ENCODE measurements around the gene GATAD2B.
"Not testable (repeated sequence)": the region's sequence is repeated elsewhere in the genome, so short reads cannot be mapped to it uniquely, and the experiment has no call there.

The GATAD2B gene

GRCh38 chr1:153888533-153888932 is 34.2 kb downstream of the GATAD2B start:
- DNase-seq (ENCODE audit: low read depth in 2 of 2), result no peak

DNA sequence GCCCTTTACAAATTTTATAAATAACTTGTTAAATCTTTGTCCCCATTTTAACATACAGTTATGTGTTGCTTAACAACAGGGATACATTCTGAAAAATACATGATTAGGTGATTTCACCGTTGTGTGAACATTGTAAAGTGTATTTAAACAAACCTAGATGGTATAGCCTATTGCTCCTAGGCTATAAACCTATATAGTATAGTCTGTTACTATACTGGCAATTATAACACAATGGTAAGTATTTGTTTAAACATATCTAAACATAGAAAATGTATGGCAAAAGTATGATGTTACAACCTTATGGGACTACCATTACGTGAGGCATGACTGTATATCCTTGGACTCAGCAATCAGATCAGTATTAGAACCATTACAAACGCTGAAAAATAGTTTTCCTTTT is 36.6 kb downstream of the GATAD2B start:
- no peak for DNase-seq (ENCODE audit: low read depth in 2 of 2)

DNA sequence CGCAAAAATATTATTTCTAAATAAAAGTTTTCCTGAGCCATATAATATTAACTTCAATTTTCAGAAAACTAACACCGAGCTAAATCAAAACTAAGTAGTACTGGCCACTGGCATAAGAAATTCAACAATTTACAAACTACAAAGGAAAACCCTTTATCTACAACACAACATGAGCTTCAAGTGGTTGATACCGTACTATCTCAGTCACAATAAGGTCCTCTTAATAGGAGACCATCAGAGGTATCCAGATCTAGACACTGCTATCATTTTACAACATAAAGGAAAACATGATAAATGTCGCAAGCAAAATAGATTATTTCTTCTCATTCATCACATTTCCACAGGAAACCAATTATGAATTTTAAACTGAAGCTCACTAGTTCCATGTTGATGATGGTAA is 39.5 kb downstream of the GATAD2B start:
- DNase-seq (ENCODE audit: low read depth in 2 of 2), result no peak

GRCh38 chr1:153882296-153882912 is 40.4 kb downstream of the GATAD2B start:
- DNase-seq (ENCODE audit: low read depth in 2 of 2), result no peak

DNA sequence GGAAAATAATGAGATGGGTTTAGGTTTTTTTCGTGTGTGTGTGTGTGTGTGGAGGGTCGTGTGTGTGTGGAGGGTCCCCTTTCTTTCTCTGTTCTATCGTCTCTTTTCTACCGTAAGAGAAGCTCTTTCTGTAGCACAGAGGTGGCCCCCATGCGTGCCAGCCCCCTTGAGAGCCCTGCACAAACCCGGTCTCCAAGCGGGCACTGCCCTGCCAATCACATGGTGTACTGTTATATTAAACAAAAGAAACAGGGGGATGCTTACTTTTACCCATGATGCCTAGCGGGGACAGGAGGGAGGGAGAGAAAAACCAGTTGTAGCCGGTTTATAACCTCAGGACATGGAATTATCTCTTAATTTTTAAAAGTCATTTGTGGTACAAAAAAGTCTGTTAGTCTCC is 41.0 kb downstream of the GATAD2B start:
- DNase-seq (ENCODE audit: low read depth in 2 of 2), result no peak

- DNase-seq (ENCODE audit: low read depth in 2 of 2), result peak in 1 of 2 donors; percentile 2
Observed at GRCh38 chr1:153880962-153881361, 41.8 kb downstream of the GATAD2B start.

DNA sequence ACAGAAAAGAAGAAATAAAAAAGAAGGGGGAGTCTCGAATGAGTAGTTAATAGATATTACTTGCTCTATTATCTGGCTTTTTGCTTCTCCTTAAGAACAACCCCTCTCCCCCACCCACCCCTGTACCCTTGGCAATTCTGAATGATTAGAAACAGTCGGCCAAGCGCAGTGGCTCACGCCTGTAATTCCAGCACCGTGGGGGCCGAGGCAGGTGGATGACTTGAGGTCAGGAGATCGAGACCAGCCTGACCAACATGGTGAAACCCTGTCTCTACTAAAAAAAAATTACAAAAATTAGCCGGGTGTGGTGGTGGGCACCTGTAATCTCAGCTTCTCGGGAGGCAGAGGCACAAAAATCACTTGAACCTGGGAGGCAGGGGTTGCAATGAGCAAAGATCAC is 42.7 kb downstream of the GATAD2B start:
- no peak for DNase-seq (ENCODE audit: low read depth in 2 of 2)

DNA sequence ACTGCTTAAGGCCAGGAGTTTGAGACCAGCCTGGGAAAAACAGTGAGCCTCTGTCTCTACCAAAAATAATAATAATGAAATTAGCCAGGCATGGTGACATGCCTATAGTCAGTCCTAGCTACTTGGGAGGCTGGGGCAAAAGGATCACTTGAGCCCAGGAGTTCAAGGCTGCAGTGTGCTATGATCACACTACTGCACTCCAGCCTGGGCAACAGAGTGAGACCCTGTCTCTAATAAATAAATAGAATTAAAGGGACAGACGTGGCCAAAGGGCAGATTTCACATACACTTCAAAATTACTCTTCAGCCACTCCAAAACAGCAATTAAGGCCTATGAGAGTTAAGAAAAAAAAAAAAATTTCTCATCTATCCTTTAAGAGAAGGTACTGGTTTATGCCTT is 45.7 kb downstream of the GATAD2B start:
- DNase-seq (ENCODE audit: low read depth in 2 of 2), result no peak

GRCh38 chr1:153872934-153873333 is 49.8 kb downstream of the GATAD2B start:
- no peak for DNase-seq (ENCODE audit: low read depth in 2 of 2)

DNA sequence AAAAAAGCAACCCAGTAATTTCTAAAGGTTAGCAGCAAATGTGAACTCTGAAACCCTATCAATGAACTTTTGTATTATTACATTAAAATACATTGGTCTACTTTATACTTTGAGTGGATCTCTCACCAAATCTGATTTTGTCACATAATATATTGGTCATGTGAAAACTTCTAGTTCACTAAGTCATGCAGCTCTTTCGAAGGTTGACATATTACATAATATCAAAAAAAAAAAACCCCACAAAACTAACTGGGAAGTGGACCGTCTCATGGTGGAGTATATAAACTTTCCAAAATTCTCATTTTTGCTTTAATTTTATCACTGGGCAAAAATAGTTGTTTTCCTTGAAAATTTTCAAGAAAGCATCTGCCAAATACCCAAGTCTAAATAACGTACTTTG is 50.4 kb downstream of the GATAD2B start:
- DNase-seq (ENCODE audit: low read depth in 2 of 2), result no peak

- DNase-seq (ENCODE audit: low read depth in 2 of 2), result no peak
Observed at GRCh38 chr1:153869486-153869885, 53.3 kb downstream of the GATAD2B start.

- no peak for DNase-seq (ENCODE audit: low read depth in 2 of 2)
Observed at GRCh38 chr1:153866045-153866850, 56.5 kb downstream of the GATAD2B start.

DNA sequence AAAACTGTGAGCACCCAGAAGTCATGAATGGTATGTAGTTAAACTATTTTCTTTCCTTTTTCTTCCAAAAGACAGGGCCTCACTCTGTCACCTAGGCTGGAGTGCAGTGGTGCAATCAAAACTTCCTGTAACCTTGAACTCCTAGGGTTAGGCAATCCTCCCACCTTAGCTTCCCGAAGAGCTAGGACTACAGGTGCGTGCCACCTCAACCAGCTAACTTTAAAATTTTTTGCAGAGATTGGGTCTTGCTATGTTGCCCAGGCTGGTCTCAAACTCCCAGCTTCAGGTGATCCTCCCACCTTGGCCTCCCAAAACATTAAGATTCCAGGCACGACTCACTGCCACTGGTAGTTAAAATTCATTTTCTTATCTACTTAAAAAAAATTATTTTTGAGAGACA is 62.5 kb downstream of the GATAD2B start:
- no peak for DNase-seq (ENCODE audit: low read depth in 2 of 2)

DNA sequence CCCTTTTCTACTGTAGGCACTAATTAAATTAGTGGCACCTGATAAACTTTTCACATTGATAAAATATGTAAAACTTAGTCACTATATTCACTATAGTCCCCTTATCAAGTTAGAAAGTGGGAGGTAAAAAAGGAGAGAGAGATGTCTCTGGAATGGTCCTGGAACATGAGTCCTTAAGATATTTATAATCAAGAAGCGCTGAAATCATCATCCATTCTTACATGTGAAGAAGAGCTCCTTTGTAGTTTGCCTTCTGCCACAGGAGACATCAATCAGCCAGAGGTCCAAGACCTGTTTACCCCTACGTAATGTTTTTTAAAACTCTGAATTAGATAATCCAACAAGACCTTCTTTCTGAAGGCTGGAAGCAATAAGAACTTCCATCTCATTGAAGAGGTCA is 65.3 kb downstream of the GATAD2B start:
- DNase-seq (ENCODE audit: low read depth in 2 of 2), result no peak

- DNase-seq (ENCODE audit: low read depth in 2 of 2), result no peak
Observed at GRCh38 chr1:153856763-153857162, 66.0 kb downstream of the GATAD2B start.

GRCh38 chr1:153852170-153852569 is 70.6 kb downstream of the GATAD2B start:
- DNase-seq (ENCODE audit: low read depth in 2 of 2), result no peak

DNA sequence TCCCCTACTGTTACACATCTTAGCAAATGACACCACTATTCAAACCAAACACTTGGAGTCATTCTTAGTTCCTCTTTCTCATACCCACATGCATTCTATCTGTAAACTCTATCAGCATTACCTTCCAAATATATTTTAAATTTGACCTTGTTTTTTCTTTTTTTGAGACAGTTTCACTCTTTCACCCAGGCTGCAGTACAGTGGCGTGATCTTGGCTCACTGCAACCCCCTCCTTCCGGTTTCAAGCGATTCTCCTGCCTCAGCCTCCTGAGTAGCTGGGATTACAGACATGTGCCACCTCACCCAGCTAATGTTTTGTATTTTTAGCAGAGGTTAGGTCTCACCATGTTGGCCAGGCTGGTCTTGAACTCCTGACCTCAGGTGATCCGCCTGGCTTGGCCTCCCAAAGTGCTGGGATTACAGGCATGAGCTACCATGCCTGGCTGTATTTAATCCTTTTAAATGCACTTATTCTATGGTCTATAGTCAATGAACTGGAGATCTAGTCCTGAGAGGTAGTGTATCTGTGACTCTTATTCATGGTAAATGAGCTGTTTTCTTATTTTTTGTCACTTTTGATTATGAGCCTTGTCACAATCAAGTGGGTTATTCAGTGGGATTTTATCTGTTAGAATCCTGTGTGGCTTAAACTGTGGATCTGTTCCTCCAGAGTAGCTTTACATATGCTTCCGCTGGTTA is 73.1 kb downstream of the GATAD2B start:
- peak in 1 of 2 donors; percentile 7 for DNase-seq (ENCODE audit: low read depth in 2 of 2)

- no peak for DNase-seq (ENCODE audit: low read depth in 2 of 2)
Observed at GRCh38 chr1:153848805-153849204, 74.0 kb downstream of the GATAD2B start.

DNA sequence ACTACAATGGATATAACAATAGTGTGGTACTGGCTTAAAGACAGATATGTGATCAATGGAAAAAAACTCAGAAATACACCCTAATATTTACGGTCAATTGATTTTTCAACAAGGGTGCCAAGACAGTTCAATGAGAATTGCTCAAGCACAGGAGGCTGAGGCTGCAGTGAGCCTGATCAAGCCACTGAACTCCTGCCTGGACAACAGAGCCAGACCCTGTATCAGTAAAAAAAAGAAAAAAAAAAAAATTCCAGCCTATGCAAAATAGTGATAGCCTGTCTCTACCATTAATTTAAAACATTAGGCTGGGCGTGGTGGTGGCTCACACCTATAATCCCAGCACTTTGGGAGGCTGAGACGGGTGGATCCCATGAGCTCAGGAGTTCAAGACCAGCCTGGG is 77.6 kb downstream of the GATAD2B start:
- DNase-seq (ENCODE audit: low read depth in 2 of 2), result no peak

DNA sequence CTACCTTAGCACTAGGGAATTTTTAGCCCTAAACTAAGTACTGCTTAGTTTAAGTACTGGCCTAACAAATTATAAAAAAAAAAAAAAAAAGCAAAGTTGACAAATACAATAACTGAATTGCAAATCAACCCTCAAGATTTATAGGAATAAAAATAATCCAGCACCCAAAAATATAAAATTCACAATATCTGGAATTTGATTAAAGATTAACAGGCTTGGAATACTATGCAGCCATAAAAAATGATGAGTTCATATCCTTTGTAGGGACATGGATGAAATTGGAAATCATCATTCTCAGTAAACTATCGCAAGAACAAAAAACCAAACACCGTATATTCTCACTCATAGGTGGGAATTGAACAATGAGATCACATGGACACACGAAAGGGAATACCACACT is 78.4 kb downstream of the GATAD2B start:
- not testable (repeated sequence) for DNase-seq (ENCODE audit: low read depth in 2 of 2)

DNA sequence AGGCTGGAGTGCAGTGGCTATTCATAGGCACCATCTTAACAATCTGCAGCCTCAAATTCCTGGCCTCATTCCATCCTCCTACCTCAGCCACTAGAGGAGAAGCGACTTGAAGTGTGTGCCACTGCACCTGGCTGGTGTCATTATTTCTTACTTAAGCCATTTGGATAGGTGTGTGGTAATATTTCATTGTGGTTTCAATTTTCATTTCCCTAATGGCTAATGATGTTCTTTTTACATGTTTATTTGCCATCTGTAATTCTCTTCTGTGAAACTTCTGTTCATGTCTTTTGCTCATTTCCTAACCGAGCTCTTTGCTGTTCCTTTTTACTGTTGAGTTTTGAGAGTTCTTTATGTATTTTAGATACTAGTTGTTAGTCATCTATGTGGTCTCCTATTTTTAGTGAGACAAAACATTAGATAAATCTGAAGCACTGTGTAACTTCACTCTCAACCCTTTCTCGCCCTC is 80.7 kb downstream of the GATAD2B start:
- no peak for DNase-seq (ENCODE audit: low read depth in 2 of 2)

- DNase-seq (ENCODE audit: low read depth in 2 of 2), result no peak
Observed at GRCh38 chr1:153841463-153841994, 81.2 kb downstream of the GATAD2B start.

All from activated CD4-positive, alpha-beta T cell treated with anti-CD3 and anti-CD28 coated beads for 24 hours (primary cell).